ENCODE data around the gene CPNE7.

The CPNE7 gene

DNA sequence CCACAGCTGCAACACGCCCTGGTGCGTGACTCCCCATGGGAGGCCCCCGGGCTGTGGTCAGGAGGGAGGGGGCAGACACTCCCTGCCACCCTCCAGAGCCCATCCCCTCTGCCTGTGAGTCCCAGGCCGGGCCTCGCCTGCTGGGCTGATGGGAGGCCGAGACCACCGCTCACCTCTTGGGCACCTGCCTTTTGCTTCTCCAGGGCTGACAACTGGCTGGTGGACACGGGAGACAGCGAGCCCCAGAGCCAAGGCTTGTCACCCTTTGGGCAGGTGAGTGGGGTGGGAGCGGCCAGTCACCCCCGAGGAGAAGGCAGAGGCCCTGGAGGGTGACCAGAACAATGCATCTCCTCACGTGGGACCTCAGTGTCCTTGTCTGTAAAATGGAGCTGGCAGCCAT, 61.1 kb downstream of the CPNE7 start:
- H3K36me3 ChIP-seq (ENCODE audit: low read length), result no peaks in the 10 kb centered on the region
- no peak overlapping the region for H3K27ac ChIP-seq (ENCODE audit: low read depth, low read length)

GRCh38 chr16:89637379-89637778, 61.8 kb downstream of the CPNE7 start:
- Histone ChIP-seq H3K4me3 (ENCODE audit: insufficient read depth, low read length, poor library complexity, severe bottlenecking) (no peak overlapping the region), H3K27ac (ENCODE audit: low read depth, low read length) (no peak overlapping the region), H3K9me3 (ENCODE audit: insufficient read depth, low read length) (no peaks in the 10 kb centered on the region), H3K9me2 (replicated peaks; ENCODE audit: insufficient read depth, low read length) (no peaks in the 10 kb centered on the region), H3K36me3 (ENCODE audit: low read length) (no peaks in the 10 kb centered on the region), H3K4me2 (ENCODE audit: low read depth, low read length, poor library complexity, severe bottlenecking) (no peak overlapping the region), H3K79me2 (ENCODE audit: insufficient read depth, low read length) (no peaks in the 10 kb centered on the region), H4K20me1 (ENCODE audit: low read depth, low read length) (no peaks in the 10 kb centered on the region), H3F3A (ENCODE audit: insufficient read depth) (no peaks in the 10 kb centered on the region), H3K27me3 (ENCODE audit: low read length) (no peaks in the 10 kb centered on the region), H3K9ac (ENCODE audit: low read length) (no peak overlapping the region), H2AFZ (ENCODE audit: low read depth, low read length, severe bottlenecking) (no peak overlapping the region)
- TF ChIP-seq EZH2phosphoT487 (conservative IDR thresholded peaks at IDR 0.05; ENCODE audit: low read length), result no peak
- TF ChIP-seq CTCF (IDR thresholded peaks at IDR 0.05; ENCODE audit: insufficient read depth, low read length, poor library complexity, severe bottlenecking), result no peak

More for the DNA sequence above, 61.1 kb downstream of the CPNE7 start:
- H3K4me2 ChIP-seq (ENCODE audit: low read depth, low read length, poor library complexity, severe bottlenecking), result no peak overlapping the region
- no peaks in the 10 kb centered on the region for H3K79me2 ChIP-seq (ENCODE audit: insufficient read depth, low read length)
- no peaks in the 10 kb centered on the region for H4K20me1 ChIP-seq (ENCODE audit: low read depth, low read length)
- H3K9me3 ChIP-seq (ENCODE audit: insufficient read depth, low read length), result no peaks in the 10 kb centered on the region
- TF ChIP-seq EZH2phosphoT487 (conservative IDR thresholded peaks at IDR 0.05; ENCODE audit: low read length), result no peak
- TF ChIP-seq CTCF (IDR thresholded peaks at IDR 0.05; ENCODE audit: insufficient read depth, low read length, poor library complexity, severe bottlenecking), result no peak
- H3K27me3 ChIP-seq (ENCODE audit: low read length), result no peaks in the 10 kb centered on the region
- H3K9me2 ChIP-seq (replicated peaks; ENCODE audit: insufficient read depth, low read length), result no peaks in the 10 kb centered on the region
- no peak overlapping the region for H3K9ac ChIP-seq (ENCODE audit: low read length)
- no peak overlapping the region for H3K4me3 ChIP-seq (ENCODE audit: insufficient read depth, low read length, poor library complexity, severe bottlenecking)
- no peaks in the 10 kb centered on the region for H3F3A ChIP-seq (ENCODE audit: insufficient read depth)
- no peak overlapping the region for H2AFZ ChIP-seq (ENCODE audit: low read depth, low read length, severe bottlenecking)

DNA sequence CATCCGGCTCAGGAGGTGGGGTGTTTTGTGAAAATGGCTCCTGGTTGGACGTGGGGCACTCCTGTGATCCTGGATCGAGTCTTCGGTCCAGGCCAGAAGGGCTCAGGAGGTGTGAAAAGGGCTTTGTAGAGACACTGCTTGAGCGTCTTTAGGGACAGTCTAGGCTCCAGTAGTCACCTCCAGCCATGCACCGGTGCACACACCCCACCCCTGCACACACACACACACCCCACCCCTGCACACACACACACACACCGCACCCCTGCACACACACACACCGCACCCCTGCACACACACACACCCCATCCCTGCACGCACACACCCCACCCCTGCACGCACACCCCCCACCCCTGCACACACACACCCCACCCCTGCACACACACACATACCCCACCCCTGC, 62.9 kb downstream of the CPNE7 start:
- no peak overlapping the region for H3K27ac ChIP-seq (ENCODE audit: low read depth, low read length)
- H3K79me2 ChIP-seq (ENCODE audit: insufficient read depth, low read length), result no peaks in the 10 kb centered on the region
- no peak overlapping the region for H3K4me3 ChIP-seq (ENCODE audit: insufficient read depth, low read length, poor library complexity, severe bottlenecking)
- no peak overlapping the region for H3K4me2 ChIP-seq (ENCODE audit: low read depth, low read length, poor library complexity, severe bottlenecking)
- H3F3A ChIP-seq (ENCODE audit: insufficient read depth), result no peaks in the 10 kb centered on the region
- H3K9me3 ChIP-seq (ENCODE audit: insufficient read depth, low read length), result no peaks in the 10 kb centered on the region
- H3K27me3 ChIP-seq (ENCODE audit: low read length), result no peaks in the 10 kb centered on the region
- no peak for TF ChIP-seq EZH2phosphoT487 (conservative IDR thresholded peaks at IDR 0.05; ENCODE audit: low read length)
- H3K36me3 ChIP-seq (ENCODE audit: low read length), result no peaks in the 10 kb centered on the region
- H4K20me1 ChIP-seq (ENCODE audit: low read depth, low read length), result no peaks in the 10 kb centered on the region
- no peak overlapping the region for H3K9ac ChIP-seq (ENCODE audit: low read length)
- no peaks in the 10 kb centered on the region for H3K9me2 ChIP-seq (replicated peaks; ENCODE audit: insufficient read depth, low read length)
- no peak overlapping the region for H2AFZ ChIP-seq (ENCODE audit: low read depth, low read length, severe bottlenecking)

DNA sequence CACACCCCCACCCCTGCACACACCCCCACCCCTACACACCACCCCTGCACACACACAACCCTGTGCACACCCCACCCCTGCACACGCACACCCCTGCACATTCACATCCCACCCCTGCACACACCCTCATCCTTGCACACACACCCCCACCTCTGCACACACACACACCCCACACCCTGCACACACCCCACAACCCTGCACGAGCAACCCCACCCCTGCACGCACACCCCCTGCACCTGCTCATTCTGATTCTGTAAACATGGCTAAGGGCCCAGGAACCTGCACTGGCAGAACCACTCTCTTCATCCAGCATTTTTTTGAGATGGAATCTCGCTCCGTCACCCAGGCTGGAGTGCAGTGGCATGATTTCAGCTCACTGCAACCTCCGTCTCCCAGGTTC, 63.8 kb downstream of the CPNE7 start:
- no peak for TF ChIP-seq CTCF (IDR thresholded peaks at IDR 0.05; ENCODE audit: insufficient read depth, low read length, poor library complexity, severe bottlenecking)
- TF ChIP-seq EZH2phosphoT487 (conservative IDR thresholded peaks at IDR 0.05; ENCODE audit: low read length), result no peak
- H3K9me3 ChIP-seq (ENCODE audit: insufficient read depth, low read length), result no peaks in the 10 kb centered on the region
- H3K36me3 ChIP-seq (ENCODE audit: low read length), result no peaks in the 10 kb centered on the region
- no peak overlapping the region for H3K27ac ChIP-seq (ENCODE audit: low read depth, low read length)
- H3F3A ChIP-seq (ENCODE audit: insufficient read depth), result no peaks in the 10 kb centered on the region
- H3K27me3 ChIP-seq (ENCODE audit: low read length), result no peaks in the 10 kb centered on the region
- no peak overlapping the region for H3K4me2 ChIP-seq (ENCODE audit: low read depth, low read length, poor library complexity, severe bottlenecking)
- no peaks in the 10 kb centered on the region for H3K79me2 ChIP-seq (ENCODE audit: insufficient read depth, low read length)
- no peak overlapping the region for H3K9ac ChIP-seq (ENCODE audit: low read length)
- H2AFZ ChIP-seq (ENCODE audit: low read depth, low read length, severe bottlenecking), result no peak overlapping the region
- H4K20me1 ChIP-seq (ENCODE audit: low read depth, low read length), result no peaks in the 10 kb centered on the region
- H3K4me3 ChIP-seq (ENCODE audit: insufficient read depth, low read length, poor library complexity, severe bottlenecking), result no peak overlapping the region
- no peaks in the 10 kb centered on the region for H3K9me2 ChIP-seq (replicated peaks; ENCODE audit: insufficient read depth, low read length)

Measured in SU-DHL-6 (cell line).